MM.1S (cell line): ENCODE results near the gene HSD17B14.
A peak's percentile ranks its signal among the peaks of the same experiment; 100 is the strongest.

Source experiments
- DNase-seq: peaks from one replicate; pipeline ENCODE4 v3.0.0-alpha.2; 2015
- H2AFZ ChIP-seq: fragments of 300-600 bp; sonication (generic); 2 replicates; pipeline ENCODE4 v1.6.0; 2016; ENCODE audit warnings: antibody characterized with exemption, low read length
- H3F3A ChIP-seq: fragments of 300-600 bp; sonication (generic); 2 replicates; pipeline ENCODE4 v1.6.1; 2016; ENCODE audit warnings: mild to moderate bottlenecking, antibody characterized with exemption, low read length, moderate library complexity, mixed read lengths; ENCODE audit not compliant: insufficient read depth
- H3K27ac ChIP-seq: fragments of 300-600 bp; sonication (generic); 2 replicates; pipeline ENCODE4 v1.5.1; 2016; ENCODE audit warnings: mild to moderate bottlenecking, low read length
- H3K27me3 ChIP-seq: fragments of 300-600 bp; sonication (generic); replicated peaks from 2 replicates; pipeline ENCODE4 v1.6.0; 2016; ENCODE audit warnings: low read length; ENCODE audit not compliant: insufficient read depth
- H3K36me3 ChIP-seq: fragments of 300-600 bp; sonication (generic); replicated peaks from 2 replicates; pipeline ENCODE4 v1.6.1; 2016; ENCODE audit warnings: mild to moderate bottlenecking, low read length, mixed read lengths; ENCODE audit not compliant: insufficient read depth
- H3K4me1 ChIP-seq: fragments of 300-600 bp; sonication (generic); 2 replicates; pipeline ENCODE4 v1.6.1; 2016; ENCODE audit warnings: low read length, mixed read lengths
- H3K4me2 ChIP-seq: fragments of 300-600 bp; sonication (generic); 2 replicates; pipeline ENCODE4 v1.6.0; 2016; ENCODE audit warnings: low read depth, low read length
- H3K4me3 ChIP-seq: fragments of 300-600 bp; sonication (generic); 2 replicates; pipeline ENCODE4 v1.5.1; 2016; ENCODE audit warnings: low read length, mixed read lengths
- H3K79me2 ChIP-seq: fragments of 300-600 bp; sonication (generic); 2 replicates; pipeline ENCODE4 v1.6.1; 2016; ENCODE audit warnings: mixed run types, low read length, mixed read lengths
- H3K9ac ChIP-seq: fragments of 300-600 bp; sonication (generic); 2 replicates; pipeline ENCODE4 v1.6.1; 2016; ENCODE audit warnings: low read length, mixed read lengths
- H3K9me2 ChIP-seq: fragments of 300-600 bp; sonication (generic); replicated peaks from 2 replicates; pipeline ENCODE4 v1.6.1; 2016; ENCODE audit warnings: mild to moderate bottlenecking, low read length, mixed read lengths; ENCODE audit not compliant: insufficient read depth
- H3K9me3 ChIP-seq: fragments of 300-600 bp; sonication (generic); replicated peaks from 2 replicates; pipeline ENCODE4 v1.6.1; 2016; ENCODE audit warnings: mild to moderate bottlenecking, low read length, mixed read lengths; ENCODE audit not compliant: insufficient read depth
- H4K20me1 ChIP-seq: fragments of 300-600 bp; sonication (generic); 2 replicates; pipeline ENCODE4 v1.6.1; 2016; ENCODE audit warnings: mild to moderate bottlenecking, low read length, moderate library complexity, mixed read lengths; ENCODE audit not compliant: insufficient read depth
- CTCF ChIP-seq: fragments of 300-600 bp; sonication (generic); IDR thresholded peaks from 2 replicates; pipeline ENCODE4 v1.5.1; 2016; ENCODE audit warnings: antibody characterized with exemption, low read length, mixed read lengths
- EZH2 ChIP-seq: fragments of 300-600 bp; sonication (generic); optimal IDR thresholded peaks from 2 replicates; pipeline ENCODE3; 2017; ENCODE audit warnings: low read depth, mild to moderate bottlenecking, antibody characterized with exemption, low read length, mixed read lengths
- EZH2phosphoT487 ChIP-seq: fragments of 300-600 bp; sonication (generic); IDR thresholded peaks from 2 replicates; pipeline ENCODE4 v1.6.1; 2018; ENCODE audit warnings: antibody characterized with exemption, low read length

Gene HSD17B14

DNA sequence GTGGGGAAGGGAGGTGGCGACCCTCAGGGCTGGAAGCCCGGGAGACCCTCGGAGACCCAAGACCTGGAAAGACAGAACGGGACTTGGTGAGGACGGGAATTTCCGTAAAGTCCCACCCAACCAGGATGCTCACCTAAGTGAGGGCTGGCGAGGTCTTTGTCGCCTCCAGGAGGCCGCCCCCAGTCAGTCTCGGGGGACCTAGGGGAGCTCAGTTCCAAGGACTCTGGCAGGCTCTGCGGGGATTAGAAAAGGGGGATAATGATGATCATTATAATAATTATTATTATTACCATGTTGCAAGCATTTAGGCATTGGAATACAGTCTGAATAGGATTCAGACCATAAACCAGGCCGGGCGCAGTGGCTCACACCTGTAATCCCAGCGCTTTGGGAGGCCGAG lies 9.1 kb upstream of the HSD17B14 start:
- H3K9me2 ChIP-seq, result no peaks in the 10 kb centered on the region
- no peak overlapping the region for H3K9ac ChIP-seq
- H3K36me3 ChIP-seq, result no peaks in the 10 kb centered on the region
- no peaks in the 10 kb centered on the region for H4K20me1 ChIP-seq
- H3K27me3 ChIP-seq, result no peaks in the 10 kb centered on the region
- no peak for DNase-seq
- no peak overlapping the region for H3K27ac ChIP-seq
- H3K79me2 ChIP-seq, result no peaks in the 10 kb centered on the region
- no peak overlapping the region for H3K4me2 ChIP-seq
- peaks cover 12% of the 10 kb centered on the region; the same call in 1 of the 2 replicates for H3F3A ChIP-seq
- no peaks in the 10 kb centered on the region for H3K9me3 ChIP-seq
- H2AFZ ChIP-seq, result no peak overlapping the region
- no peak overlapping the region for H3K4me3 ChIP-seq
- TF ChIP-seq EZH2, result no peak
- no peak for TF ChIP-seq CTCF
- no peak for TF ChIP-seq EZH2phosphoT487
- H3K4me1 ChIP-seq, result peaks cover 12% of the 10 kb centered on the region

- H3K4me2 ChIP-seq, result no peak overlapping the region
- no peak overlapping the region for H2AFZ ChIP-seq
- H3F3A ChIP-seq, result peaks cover 10% of the 10 kb centered on the region; the same call in 1 of the 2 replicates
- H3K36me3 ChIP-seq, result no peaks in the 10 kb centered on the region
- no peaks in the 10 kb centered on the region for H3K9me2 ChIP-seq
- H4K20me1 ChIP-seq, result no peaks in the 10 kb centered on the region
- no peaks in the 10 kb centered on the region for H3K9me3 ChIP-seq
- H3K27me3 ChIP-seq, result no peaks in the 10 kb centered on the region
- no peak overlapping the region for H3K27ac ChIP-seq
- no peak overlapping the region for H3K4me3 ChIP-seq
- H3K9ac ChIP-seq, result no peak overlapping the region
- peaks cover 8% of the 10 kb centered on the region for H3K4me1 ChIP-seq
- no peaks in the 10 kb centered on the region for H3K79me2 ChIP-seq
- no peak for DNase-seq
- TF ChIP-seq EZH2 (no peak), CTCF (no peak), EZH2phosphoT487 (no peak)
Measured at GRCh38 chr19:48844472-48844871, 8.2 kb upstream of the HSD17B14 start.

- Histone ChIP-seq H3K4me1 (no peaks in the 10 kb centered on the region), H3K79me2 (no peaks in the 10 kb centered on the region), H3K9me3 (no peaks in the 10 kb centered on the region), H3F3A (0 out of 2 replicates have a peak, but pooled peaks cover 3% of the 10 kb centered on the region), H3K4me2 (no peak overlapping the region), H3K27ac (no peak overlapping the region), H2AFZ (peak overlapping the region; percentile 52; the same call in 1 of the 2 replicates), H3K9me2 (no peaks in the 10 kb centered on the region), H3K36me3 (no peaks in the 10 kb centered on the region), H4K20me1 (no peaks in the 10 kb centered on the region), H3K4me3 (no peak overlapping the region), H3K27me3 (no peaks in the 10 kb centered on the region), H3K9ac (no peak overlapping the region)
- no peak for TF ChIP-seq EZH2
- TF ChIP-seq CTCF, result peak; percentile 84
- peak; percentile 50 for DNase-seq
Measured at GRCh38 chr19:48842789-48843162, 6.5 kb upstream of the HSD17B14 start.
